ENCODE results near the gene CABS1.

GRCh38 chr4:70337886-70338420, 3.2 kb downstream of the CABS1 start:
- no peak for TF ChIP-seq SP1 (IDR thresholded peaks at IDR 0.05)
- no peak for TF ChIP-seq TARDBP (IDR thresholded peaks at IDR 0.05)
- no peak for TF ChIP-seq FOXA1 (IDR thresholded peaks at IDR 0.05)
